BJ (cell line): ENCODE data around the gene ITGA5. TPM values are rescaled to one million over a fixed set of nuclear protein-coding genes. Genes with fewer than 3 reads are reported as not detected.

Experiments used
- CTCF ChIA-PET: fragments of 350-600 bp; formaldehyde crosslinking; extraction: SDS; loops from one replicate; lab custom pipeline; 2021; ENCODE audit warnings: antibody characterized with exemption, inconsistent platforms; lab: Yijun Ruan, JAX
- POLR2A ChIA-PET: fragments of 300-600 bp; sonication (Branson Sonifier 250); formaldehyde crosslinking; extraction: SDS; loops from one replicate; lab custom pipeline; 2021; ENCODE audit warnings: antibody characterized with exemption; lab: Charles Lee
- DNase-seq: peaks from one replicate; pipeline ENCODE4 v3.0.0-alpha.2; 2011; ENCODE audit warnings: low read depth
- H3K27me3 ChIP-seq: 2 replicates; pipeline ENCODE4 v1.6.0; 2011; ENCODE audit warnings: low read length; ENCODE audit not compliant: control insufficient read depth, insufficient read depth
- H3K36me3 ChIP-seq: 2 replicates; pipeline ENCODE4 v1.5.1; 2011; ENCODE audit warnings: low read length; ENCODE audit not compliant: control insufficient read depth, insufficient read depth
- H3K4me3 ChIP-seq: 2 replicates; pipeline ENCODE4 v1.5.1; 2011; ENCODE audit warnings: low read depth, mild to moderate bottlenecking, control low read depth, low read length
- CTCF ChIP-seq: IDR thresholded peaks from 2 replicates; pipeline ENCODE4 v1.5.1; 2011; ENCODE audit warnings: low read depth, mild to moderate bottlenecking, control low read depth, inconsistent platforms, low read length, moderate library complexity; ENCODE audit not compliant: insufficient read depth
- polyA plus RNA-seq: library from polyadenylated mRNA; depleted of rRNA; stranded (reverse); fragments of >200 nt; gene quantifications from 2 replicates; pipeline ENCODE4 v1.2.3, GENCODE V29; 2011

ITGA5 gene
- polyA plus RNA-seq, 1 experiment: 375 TPM

- Histone ChIP-seq H3K36me3 (no peaks in the 10 kb centered on the region), H3K4me3 (no peak overlapping the region), H3K27me3 (no peaks in the 10 kb centered on the region)
- ChIA-PET CTCF (interaction anchor here (1.0 to 32.5 kb wide), 4 partner anchors 8 to 53 kb away, joined by 3 to 643 read pairs (median 9); no protein-coding TSS in a partner anchor), POLR2A (interaction anchor here (0.5 kb wide), 1 partner anchor 33 kb away, joined by 3 read pairs; no protein-coding TSS in a partner anchor)
- no peak for TF ChIP-seq CTCF
- no peak for DNase-seq
Observed at GRCh38 chr12:54432815-54433164, 13.7 kb upstream of the ITGA5 start.

GRCh38 chr12:54431911-54432814 is 13.1 kb upstream of the ITGA5 start:
- CTCF ChIA-PET: interaction anchor here (0.9 to 32.5 kb wide), 6 partner anchors 8 to 53 kb away, joined by 3 to 643 read pairs (median 4); no protein-coding TSS in a partner anchor
- Histone ChIP-seq H3K4me3 (no peak overlapping the region), H3K27me3 (no peaks in the 10 kb centered on the region), H3K36me3 (no peaks in the 10 kb centered on the region)
- POLR2A ChIA-PET: interaction anchor here (0.5 kb wide), 1 partner anchor 33 kb away, joined by 3 read pairs; no protein-coding TSS in a partner anchor
- no peak for DNase-seq
- no peak for TF ChIP-seq CTCF

GRCh38 chr12:54430471-54431069 is 11.5 kb upstream of the ITGA5 start:
- Histone ChIP-seq H3K36me3 (no peaks in the 10 kb centered on the region), H3K27me3 (no peaks in the 10 kb centered on the region), H3K4me3 (no peak overlapping the region)
- no peak for TF ChIP-seq CTCF
- ChIA-PET POLR2A (no interaction called here), CTCF (interaction anchor here (1.1 to 32.5 kb wide), 6 partner anchors 13 to 51 kb away, joined by 3 to 643 read pairs (median 7); no protein-coding TSS in a partner anchor)
- DNase-seq: no peak

GRCh38 chr12:54429014-54429471 is 10.0 kb upstream of the ITGA5 start:
- H3K27me3 ChIP-seq: no peaks in the 10 kb centered on the region
- ChIA-PET CTCF (interaction anchor here (1.2 to 32.5 kb wide), 7 partner anchors 9 to 212 kb away, joined by 3 to 643 read pairs (median 6); no protein-coding TSS in a partner anchor), POLR2A (no interaction called here)
- TF ChIP-seq CTCF: no peak
- no peak for DNase-seq
- no peak overlapping the region for H3K4me3 ChIP-seq
- no peaks in the 10 kb centered on the region for H3K36me3 ChIP-seq
